HG03045 (cell line): ENCODE data around the gene KATNB1.
"Not testable (repeated sequence)": the region's sequence is repeated elsewhere in the genome, so short reads cannot be mapped to it uniquely, and the experiment has no call there.

Experiments
- ATAC-seq: cut with Tn5 transposase; IDR thresholded peaks from one replicate; pipeline ENCODE4 v1.9.1; 2021; ENCODE audit warnings: mild to moderate bottlenecking, moderate library complexity; ENCODE audit not compliant: unreplicated experiment

KATNB1 gene

DNA sequence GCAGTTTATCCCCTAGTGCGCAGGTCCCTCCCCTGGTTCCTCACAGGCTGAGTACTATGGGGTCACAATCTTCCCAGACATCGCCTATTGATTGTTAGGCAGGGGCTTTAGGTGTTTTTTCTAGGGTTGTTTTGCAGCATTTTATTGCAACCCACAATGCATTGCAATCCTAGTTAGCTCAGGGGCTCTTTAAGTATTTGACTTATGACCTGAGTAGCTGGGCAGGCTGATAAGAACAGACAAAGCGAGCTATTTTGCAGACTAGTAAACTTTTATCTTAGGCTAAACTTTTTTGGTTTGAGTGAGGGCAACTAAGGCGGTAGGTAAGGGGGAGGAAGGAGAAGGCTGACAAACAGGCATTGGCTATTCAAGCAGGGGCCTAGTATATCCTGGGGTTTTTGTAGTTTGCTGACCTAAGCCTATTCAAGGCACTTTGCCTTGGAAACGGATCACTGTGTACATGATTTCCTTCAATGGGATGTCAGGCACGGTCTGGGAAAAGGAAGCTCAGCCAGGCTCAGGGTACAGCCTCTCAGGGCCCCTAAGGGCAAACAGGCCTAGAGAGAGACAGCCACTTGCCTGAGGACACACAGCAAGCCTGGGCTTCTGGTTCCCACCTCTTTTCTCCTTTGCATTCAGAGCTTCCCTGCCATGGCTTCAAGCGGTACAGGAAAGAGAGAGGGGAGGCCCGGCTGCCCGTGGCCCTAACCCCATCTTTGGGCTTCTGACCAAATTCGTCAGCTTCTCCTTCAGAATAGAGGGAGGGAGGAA lies 34.6 kb upstream of the KATNB1 start:
- ATAC-seq, result no peak

- ATAC-seq, result no peak
These were observed 33.7 kb upstream of the KATNB1 start for GRCh38 chr16:57701759-57702371.

DNA sequence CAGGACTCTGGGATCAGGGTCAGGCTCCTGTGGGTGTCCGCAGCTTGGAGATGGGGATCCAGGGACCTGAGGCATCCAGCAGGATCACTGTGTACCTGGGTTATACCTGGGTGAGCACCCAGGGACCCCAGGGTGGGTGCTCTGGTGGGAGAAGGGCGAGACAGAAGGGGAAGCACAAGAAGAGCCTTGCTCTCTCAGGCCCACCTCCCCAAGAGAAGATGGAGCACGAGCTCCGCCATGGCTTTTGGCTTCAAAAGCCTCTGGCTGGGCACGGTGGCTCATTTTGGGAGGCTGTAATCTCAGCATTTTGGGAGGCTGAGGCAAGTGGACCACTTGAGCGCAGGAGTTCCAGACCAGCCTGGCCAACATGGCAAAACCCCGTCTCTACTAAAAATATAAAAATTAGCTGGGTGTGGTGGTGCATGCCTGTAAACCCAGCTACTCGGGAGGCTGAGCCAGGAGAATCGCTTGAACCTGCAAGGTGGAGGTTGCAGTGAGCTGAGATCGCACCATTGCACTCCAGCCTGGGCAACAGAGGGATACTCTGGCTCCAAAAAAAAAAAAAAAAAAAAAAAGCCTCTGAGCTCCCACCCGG lies 32.1 kb upstream of the KATNB1 start:
- no peak for ATAC-seq

GRCh38 chr16:57704011-57704904 lies 31.3 kb upstream of the KATNB1 start:
- ATAC-seq, result no peak

DNA sequence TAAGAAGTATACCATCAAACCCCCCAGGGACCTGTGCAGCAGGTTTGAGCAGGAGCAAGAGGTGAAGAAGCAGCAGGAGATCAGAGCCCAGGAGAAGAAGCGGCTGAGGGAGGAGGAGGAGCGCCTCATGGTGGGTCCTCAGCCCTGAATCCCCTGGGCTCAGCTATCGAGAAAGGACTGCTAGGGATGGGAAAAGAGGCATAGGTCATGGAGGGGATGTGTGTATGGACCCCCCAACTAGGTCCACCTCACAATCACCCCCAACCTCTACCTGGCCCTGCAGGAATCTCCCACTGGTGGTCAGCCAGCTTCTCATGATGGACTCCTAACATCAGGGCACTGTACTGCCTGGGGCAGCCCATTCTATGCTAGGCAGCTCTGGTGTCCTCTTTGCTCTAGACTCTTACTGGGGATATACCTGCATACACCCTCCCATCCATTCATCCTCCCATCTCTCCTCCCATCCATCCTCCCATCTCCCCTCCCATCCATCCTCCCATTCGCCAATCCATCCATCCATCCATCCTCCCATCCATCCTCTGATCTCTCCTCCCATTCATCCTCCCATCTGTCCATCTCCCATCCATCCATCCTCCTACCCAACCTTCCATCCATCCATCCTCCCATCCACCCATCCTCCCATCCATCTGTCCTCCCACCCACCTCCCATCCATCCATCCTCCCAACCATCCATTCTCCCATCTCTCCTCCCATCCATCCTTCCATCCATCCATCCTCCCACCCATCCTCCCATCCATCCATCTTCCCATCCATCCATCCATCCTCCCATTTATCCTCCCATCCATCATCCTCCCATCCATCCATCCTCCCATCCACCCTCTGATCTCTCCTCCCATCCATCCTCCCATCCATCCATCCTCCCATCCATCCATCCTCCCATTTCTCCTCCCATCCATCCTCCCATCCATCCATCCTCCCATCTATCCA lies 30.4 kb upstream of the KATNB1 start:
- no peak for ATAC-seq

GRCh38 chr16:57706717-57707116 lies 28.9 kb upstream of the KATNB1 start:
- ATAC-seq, result no peak

GRCh38 chr16:57707331-57707730 lies 28.2 kb upstream of the KATNB1 start:
- ATAC-seq, result no peak

GRCh38 chr16:57708168-57708567 lies 27.4 kb upstream of the KATNB1 start:
- ATAC-seq, result no peak

DNA sequence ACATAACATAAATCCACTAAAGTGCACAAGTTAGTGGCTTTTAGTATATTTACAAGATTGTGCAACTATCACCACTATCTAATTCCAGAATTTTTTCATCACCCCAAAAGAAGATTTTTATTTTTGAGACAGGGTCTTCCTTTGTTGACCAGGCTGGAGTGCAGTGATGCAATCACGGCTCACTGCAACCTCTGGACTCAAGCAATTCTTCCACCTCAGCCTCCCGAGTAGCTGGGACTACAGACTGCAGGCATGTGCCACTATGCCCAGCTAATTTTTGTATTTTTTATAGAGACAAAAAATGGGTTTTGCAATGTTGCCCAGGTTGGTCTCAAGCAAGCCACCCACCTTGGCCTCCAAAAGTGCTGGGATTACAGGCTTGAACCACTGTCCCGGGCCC lies 25.9 kb upstream of the KATNB1 start:
- no peak for ATAC-seq

DNA sequence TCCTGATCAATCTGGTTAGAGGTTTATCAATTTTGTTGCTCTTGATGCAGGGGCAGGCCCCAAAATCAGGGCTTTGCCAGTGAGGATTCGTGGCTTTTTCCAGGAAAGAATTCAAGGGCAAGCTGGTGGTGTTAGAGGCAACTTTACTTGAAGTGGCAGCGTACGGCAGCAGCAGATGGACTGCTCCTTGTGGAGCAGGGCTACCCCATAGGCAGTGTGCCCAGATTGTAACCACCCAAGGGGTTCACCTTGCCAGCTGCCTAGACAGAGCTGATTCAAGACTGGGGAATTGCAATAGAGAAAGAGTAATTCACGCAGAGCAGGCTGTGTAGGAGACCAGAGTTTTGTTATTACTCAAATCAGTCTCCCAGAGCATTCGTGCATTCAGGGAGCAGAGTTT lies 24.2 kb upstream of the KATNB1 start:
- ATAC-seq, result no peak

- ATAC-seq, result no peak
These were observed 23.6 kb upstream of the KATNB1 start for GRCh38 chr16:57711993-57712392.

DNA sequence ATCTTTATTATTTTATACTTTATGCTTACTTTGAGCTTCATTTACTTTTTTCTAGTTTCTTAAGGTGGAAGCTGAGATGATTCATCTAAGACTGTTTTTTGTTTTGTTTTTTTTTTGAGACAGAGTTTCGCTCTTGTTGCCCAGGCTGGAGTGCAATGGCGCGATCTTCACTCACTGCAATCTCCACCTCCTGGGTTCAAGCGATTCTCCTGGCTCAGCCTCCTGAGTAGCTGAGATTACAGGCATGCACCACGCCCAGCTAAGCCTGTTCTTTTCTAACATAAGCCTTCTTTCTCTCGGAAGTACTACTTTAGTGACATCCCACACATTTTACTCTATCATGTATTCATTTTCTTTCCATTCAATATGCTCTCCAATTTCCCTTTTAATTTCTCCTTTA lies 23.0 kb upstream of the KATNB1 start:
- not testable (repeated sequence) for ATAC-seq

DNA sequence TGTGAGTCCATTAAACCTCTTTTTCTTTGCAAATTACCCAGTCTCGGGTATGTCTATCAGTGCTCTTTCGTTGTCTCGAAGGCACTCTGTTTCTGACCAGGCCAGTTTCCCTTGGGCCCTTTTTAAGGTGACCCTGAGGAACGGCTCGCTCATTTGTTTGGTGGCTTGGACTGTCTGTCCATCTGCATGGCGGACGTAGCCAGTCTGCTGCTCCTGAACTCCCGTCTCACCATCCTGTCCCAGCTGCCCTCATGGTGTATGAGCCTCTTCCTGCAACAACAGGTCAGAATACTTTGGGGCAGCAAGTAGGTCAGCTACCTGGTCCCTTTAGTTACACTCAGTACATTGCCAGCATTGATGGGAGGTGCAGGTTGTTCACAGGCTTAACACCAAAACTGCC lies 22.0 kb upstream of the KATNB1 start:
- ATAC-seq, result no peak

- no peak for ATAC-seq
These were observed 21.5 kb upstream of the KATNB1 start for GRCh38 chr16:57714047-57714446.

GRCh38 chr16:57720142-57720575 lies 15.4 kb upstream of the KATNB1 start:
- ATAC-seq, result no peak

- no peak for ATAC-seq
These were observed 14.0 kb upstream of the KATNB1 start for GRCh38 chr16:57721356-57722209.

GRCh38 chr16:57722210-57722499 lies 13.4 kb upstream of the KATNB1 start:
- ATAC-seq, result no peak

DNA sequence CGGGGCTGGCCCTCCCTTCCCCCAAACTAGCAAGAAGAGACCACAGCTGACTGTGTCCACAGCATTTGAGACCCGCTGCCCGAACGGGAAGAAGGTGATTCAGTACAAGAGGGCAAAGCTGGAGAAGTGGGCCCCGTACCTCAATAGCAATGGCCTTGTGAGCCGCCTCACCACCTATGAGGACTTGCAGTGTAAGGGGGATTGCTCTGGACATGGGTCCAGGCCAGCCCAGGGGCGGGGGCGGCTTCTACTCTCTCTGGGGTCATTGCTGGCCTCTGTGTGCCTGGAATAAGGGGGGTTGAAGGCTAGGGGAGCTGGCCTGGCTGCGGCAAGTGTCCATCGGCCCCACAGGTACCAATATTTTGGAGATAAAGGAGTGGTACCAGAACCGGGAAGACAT lies 12.9 kb upstream of the KATNB1 start:
- ATAC-seq, result no peak

DNA sequence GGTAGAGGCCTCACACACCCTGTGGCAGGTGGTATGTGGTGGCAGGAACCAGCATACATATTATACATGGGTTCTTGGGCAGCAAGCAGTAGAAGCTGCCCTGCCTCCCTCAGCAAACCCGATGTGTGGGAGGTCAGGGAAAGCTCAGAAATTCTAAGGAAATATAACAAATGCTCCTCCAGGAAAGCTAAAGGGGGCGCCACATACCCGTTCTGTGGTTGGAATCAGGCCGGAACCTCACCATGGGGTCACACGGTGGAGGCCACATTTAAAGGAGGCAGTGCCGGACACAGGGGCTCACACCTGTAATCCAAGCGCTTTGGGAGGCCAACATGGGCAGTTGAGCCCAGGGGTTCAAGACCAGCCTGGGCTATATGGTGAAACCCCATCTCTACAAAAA lies 12.4 kb upstream of the KATNB1 start:
- no peak for ATAC-seq
